GM19023 (cell line): ENCODE results near the gene MCFD2.

Experiments used
- ATAC-seq: cut with Tn5 transposase; IDR thresholded peaks from one replicate; pipeline ENCODE4 v1.9.1; 2021; ENCODE audit warnings: mild to moderate bottlenecking, moderate library complexity; ENCODE audit not compliant: unreplicated experiment

The MCFD2 gene

DNA sequence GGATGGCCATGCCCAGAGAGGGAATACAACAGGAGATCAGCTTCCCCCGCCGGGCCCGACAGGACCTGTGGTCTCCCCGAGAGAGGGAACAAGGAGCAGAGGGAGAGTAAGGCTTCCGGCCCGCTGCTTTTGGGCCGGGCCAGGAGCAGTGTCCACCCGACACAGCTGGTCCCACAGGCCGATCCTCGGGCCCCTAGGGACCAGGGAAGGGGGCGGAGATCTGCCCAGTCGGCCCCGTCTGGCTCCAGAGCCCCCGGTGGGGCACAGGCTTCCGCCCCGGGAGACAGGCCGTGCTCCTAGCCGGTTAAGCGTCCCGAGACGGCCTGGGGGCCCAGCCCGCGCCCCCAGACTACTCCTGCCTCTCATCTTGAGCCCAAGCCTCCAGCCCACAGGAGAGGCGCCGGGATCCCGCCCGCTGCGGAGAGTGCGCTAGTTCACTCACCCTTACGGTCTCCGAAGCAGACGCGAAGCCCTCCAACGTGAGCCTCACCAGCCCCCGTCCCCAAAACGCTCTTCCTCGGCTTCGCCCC is at the start of gene MCFD2:
MCFD2 (minus strand) TSS at position 526 of the 530 bp plus-strand sequence. CDS start 6,635 bp downstream, outside the sequence.
- ATAC-seq, result peak; percentile 14

DNA sequence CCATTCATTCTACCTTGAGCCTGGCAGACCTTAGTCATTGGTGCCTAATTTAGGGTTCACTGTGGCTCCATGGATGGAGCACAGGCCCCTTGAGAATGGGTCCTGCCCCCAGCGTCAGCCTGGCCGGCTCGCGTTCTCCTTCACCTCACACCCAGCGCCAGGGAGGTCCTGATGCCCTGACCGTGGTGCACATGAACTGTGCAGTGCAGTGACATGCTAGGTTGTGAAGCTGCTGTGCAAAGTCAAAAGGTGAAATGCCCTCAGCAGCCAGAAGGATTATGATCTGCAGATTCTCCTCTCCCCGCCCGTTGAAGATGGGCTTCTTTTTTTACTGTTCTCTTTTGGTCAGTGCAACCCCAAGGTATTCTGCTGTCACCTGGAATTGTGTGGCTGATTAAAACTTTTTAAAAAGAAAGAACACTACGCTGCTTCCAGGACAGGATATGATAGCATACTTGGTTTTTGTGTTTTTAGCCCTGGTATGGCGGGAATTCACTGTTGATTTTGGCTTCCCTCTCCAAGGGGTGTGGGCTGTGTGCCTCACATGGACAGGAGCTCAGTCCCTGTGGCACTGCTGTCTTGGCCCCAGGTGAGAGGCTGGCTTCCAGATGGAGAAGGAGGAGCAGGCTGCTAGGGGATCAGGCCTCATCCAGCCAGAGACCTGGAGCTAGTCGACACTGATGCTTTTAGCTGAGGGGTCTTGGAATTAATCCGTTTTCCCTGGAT is 49.4 kb upstream of the MCFD2 start:
- ATAC-seq, result no peak

DNA sequence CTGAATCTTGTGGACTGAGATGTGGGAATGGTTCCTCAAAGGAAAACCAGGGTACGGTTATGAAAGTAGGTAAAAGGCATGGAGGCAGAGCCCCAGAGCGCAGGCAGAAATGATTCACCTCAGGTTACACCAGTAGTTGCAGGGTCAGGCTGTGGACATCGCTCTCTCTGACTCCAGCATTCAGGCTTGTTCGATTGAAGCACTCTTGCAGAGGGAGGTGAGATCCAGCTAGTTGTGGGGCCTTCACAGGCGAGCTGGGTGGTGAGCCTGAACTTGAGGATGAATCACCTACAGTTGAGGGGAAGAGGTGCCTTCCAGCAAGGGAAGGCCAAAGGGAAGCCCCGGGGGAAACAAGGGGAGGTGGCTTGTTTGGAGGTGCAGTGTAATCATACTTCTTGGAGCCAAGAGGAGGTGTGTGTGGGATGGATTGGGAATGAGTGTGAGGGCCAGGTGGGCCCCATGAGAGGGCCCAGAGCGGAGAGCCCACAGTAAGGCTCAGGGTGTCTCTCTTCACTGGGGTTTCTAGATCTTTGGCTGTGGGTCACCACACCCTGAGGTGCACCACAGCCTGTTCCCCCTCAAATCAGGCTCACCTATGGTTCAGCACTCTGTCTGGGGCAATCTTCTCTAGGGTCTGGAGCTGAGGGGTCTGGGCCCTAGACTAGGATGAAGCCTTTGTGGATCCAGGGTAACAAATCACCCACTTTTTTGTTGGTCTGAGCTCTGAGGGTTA is 48.5 kb upstream of the MCFD2 start:
- ATAC-seq, result no peak

DNA sequence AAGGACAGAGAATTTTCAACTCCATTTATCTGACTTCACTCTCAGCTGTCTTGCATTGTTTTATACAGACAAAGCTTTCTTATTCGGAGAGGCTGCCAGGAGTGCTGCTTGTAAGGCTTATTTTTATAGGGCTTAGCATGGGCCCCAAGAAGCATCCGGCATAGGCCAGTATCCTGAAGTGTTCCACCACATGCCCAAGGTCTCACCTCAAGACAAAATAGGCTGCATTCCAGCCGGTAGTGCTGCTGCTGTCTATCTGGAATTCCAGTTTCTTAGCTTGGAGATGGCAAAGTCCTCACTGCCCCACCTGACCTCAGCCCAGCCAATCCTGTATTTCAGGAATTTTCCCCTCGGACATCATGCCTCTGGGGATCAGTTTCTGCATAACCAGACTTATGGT is 47.6 kb upstream of the MCFD2 start:
- ATAC-seq, result no peak

DNA sequence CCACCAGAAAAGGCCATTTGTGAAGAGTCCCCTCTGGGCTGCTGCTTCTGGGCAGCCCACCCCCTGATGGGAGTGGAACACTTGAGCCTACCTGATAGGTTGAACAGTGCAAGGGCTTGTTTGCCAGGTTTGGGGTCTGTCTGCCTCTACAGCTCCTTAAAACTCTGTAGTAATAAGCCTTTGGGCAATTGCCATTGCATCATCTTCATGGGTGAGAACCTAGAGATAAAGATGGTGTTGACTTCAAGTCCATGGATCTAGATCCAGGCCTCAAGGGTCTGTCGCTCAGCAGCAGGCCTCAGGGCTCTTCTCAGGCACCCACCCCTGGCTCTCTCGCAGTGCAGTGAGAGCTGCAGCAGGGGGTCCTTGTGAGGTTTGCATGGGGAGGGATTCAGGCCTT is 47.1 kb upstream of the MCFD2 start:
- ATAC-seq, result no peak

DNA sequence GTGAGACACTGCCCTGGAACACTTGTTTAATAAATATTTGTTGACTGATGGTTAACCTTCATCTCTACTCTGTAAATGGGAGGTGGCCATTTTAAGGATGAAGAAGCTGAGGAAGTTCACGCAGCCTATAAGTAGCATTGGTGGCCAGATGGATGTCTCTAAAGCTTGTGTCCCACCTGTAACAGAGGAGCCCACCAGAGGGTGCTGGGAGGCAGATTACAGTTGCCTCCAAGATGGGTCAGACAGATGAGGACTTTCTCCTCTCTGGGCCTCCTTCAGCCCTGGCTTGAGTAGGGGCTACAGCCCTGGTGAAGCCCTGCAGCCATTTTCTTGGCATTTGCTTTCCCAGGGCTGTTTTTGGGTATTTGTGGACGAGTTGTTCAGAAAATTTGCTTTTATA is 45.0 kb upstream of the MCFD2 start:
- no peak for ATAC-seq

DNA sequence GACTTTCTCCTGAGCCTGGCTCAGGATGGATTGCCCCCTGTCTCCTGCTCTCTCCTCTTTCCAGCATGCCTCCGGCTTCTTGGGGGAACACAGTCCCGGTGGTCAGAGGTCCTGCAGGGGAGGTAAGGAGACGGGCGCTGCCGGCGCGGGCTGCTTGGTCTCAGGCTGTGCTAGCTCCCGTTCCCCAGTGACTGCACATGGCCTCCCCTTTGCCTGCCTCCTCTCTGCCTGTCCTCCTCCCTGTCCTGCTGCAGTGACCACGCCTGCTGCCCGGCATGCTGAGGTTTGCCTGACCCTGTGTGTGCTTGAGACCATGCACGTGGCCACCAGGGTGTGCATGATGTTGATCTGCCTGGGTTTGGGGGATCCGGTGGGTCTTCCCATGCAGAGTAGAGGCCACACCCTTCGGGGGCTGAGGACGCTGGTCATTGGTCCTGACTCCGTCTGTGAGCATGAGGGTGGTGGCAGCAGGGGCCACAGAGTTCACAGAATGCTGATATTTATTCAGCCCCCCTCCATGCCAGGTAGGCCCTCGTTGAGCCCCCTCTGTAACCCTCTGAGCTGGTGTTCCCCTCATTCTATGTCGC is 42.9 kb upstream of the MCFD2 start:
- ATAC-seq, result no peak

DNA sequence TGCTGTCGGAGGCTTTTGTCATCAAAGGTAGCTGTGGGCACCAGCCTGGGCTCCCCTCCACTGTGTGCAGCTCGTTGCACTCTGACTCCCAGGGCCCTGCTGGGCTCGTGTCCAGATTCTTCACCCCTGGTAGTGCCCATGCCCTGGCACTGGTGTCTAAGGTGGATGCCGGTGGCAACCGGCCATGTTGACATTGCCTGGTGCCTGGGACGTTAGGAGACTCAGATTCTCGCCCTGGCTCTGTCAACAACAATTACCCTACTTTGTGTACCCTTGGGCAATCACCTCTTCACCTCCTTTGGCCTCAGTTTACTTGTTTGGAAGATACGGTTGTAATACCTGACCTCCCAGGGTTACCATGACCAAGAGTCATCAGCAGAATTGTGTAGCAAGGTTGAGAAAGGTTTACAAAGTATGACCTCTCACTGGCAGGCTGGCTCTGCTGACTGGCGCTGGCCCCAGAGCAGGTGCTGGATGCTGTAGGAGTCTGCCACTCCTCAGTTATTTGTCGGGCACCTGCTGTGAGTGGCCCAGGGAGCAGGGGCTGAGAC is 41.5 kb upstream of the MCFD2 start:
- no peak for ATAC-seq

DNA sequence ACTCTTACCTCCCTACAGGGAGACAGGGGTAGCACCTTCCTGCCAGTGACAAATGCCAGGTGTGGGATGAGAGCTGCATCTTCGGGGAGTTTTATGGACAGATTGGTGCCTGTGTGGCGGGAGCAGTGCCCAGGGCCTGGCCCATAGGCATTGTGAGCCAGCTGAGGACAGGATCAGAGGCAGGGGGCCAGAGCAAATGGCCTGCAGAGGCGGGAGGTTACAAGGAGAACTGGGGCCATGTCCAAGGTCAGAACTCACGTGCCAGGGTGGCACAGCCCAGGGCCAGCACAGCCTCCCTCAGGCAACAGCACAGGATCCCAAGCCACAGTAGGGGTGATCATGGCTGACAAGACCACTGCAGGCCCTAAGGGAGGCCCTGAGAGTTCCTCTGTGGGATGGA is 40.2 kb upstream of the MCFD2 start:
- no peak for ATAC-seq

DNA sequence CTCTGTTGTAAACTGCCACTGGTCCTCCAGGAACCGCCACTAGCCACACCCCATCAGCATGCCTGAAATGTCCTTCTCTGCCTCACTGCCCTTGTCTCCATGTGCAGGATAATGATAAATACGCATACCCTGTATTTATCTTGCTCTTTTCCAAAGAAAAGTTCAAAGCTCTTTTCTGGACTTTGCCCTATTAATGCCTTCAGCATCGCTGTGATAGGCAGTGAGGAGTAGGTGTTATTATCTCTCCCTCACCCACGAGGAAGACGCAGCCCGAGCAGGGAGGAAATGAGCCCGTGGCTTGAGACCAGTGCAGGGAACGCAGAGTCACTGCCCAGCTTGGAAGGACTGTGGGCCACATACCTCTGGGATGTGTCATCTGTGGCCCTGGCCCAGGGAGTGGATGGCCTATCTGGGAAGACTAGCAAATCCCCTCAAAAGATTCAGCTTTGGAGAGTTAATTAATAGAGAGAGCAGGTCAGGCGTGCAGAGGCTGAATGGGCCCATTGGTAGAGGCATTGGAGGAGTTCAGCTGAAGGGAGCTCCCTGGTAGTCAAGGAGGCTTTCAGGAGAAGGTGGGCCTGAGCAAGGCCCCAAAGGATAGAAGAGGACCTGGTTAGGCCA is 39.5 kb upstream of the MCFD2 start:
- ATAC-seq, result no peak

DNA sequence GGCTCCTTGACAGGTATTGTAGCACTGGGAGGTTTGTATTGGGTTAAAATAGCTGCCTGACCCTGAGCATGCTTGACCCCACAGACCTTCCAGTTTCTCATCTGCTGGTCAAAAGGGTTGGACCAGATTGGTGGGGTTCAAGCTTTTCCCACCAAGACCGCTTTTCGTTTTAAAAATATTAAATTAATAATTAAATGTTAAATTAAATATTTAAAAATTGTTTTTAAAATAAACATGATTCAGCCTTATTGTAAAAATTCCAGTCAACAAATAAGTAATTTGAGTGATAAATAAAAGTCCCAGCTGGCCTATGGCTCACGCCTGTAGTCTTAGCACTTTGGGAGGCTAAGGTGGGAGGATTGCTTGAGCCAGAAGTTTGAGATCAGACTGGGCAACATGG is 36.6 kb upstream of the MCFD2 start:
- no peak for ATAC-seq

DNA sequence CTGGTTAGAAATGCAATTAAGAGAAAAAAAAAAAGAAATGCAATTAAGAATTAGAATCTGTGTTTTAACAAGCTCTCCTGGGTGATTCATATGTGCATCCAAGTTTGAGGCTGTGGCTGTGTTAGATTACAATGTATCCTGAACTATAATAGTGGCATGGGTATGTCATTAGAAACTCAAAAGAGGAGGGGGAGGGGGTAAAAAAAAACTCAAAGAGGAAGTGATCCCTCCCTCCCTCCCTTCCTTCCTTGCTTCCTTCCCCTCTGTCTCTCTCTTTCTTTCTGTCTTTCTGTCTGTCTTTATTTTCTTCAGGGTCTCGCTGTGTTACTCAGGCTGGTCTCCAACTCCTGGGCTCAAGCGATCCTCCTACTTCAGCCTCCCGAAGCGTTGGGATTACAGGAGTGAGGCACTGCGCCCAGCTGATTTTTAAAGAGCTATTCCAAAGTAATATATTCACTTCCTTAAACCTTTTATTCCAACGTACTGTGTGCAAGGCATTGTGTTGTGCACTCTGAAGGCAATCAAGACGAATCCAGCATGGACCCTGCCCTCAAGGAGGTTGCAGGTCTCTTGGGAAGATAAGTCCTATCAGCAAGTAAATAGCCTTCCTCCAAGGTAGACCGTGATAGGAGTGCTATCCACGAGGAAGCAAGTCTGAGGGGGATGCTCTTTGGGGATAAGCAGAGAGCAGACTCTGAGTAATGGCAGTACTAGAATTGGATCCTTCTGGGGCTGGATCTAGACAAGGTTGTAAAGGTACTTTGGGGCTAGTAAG is 35.9 kb upstream of the MCFD2 start:
- ATAC-seq, result no peak

DNA sequence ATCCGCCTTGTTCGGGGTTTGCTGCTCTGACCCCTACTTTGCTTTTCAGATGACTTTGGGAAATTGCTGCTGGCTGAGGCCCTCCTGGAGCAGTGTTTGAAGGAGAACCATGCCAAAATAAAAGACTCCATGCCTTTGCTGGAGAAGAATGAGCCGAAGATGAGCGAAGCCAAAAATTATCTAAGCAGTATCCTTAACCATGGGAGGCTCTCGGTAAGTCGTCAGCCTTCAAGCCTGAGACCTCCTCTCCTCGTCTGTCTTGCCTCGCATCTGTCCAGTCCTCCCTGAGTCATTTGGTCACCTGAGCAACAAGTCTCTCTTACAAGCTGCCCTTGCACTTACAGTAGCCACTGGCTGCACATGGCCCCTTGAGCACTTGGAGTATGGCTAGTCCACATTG is 34.7 kb upstream of the MCFD2 start:
- ATAC-seq, result no peak

DNA sequence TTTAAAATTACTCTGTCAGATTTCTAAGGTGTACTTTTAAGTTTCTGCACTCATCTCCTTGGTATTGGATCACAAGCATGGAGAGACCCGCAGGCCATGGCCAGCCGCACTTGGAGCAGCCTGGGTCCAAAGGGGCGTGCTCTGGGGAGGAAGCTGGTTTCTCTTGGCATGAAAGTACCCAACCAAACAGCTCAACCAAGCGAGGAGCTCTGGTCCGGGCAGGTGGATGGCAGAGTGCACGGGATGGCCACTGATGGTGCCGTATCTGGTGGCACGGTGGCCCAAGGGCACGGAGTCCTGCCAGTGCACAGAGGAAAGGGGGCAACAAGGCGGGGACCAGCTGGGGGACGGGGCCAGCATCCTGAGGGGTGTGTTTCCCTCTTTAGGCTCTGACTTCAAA is 32.2 kb upstream of the MCFD2 start:
- ATAC-seq, result no peak

DNA sequence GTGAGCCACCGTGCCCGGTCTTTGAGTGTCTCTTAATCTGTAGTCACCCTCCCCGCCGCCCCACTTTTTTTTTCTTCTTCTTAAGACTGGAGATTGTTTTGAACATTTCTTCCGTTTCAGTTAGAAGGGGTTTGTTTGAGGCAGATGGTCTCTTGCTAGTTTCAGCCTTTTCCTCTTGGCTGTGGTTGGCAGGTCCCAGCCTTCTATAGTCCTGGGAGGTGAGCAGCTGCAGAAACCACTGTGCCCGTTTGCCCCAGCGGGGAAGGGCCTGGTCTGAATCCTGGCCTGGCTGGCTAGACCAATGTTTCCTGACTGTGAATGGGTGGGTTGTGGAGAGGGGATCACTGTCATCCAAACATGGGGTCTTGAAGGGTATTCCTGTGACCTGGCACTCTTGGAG is 30.1 kb upstream of the MCFD2 start:
- ATAC-seq, result no peak

DNA sequence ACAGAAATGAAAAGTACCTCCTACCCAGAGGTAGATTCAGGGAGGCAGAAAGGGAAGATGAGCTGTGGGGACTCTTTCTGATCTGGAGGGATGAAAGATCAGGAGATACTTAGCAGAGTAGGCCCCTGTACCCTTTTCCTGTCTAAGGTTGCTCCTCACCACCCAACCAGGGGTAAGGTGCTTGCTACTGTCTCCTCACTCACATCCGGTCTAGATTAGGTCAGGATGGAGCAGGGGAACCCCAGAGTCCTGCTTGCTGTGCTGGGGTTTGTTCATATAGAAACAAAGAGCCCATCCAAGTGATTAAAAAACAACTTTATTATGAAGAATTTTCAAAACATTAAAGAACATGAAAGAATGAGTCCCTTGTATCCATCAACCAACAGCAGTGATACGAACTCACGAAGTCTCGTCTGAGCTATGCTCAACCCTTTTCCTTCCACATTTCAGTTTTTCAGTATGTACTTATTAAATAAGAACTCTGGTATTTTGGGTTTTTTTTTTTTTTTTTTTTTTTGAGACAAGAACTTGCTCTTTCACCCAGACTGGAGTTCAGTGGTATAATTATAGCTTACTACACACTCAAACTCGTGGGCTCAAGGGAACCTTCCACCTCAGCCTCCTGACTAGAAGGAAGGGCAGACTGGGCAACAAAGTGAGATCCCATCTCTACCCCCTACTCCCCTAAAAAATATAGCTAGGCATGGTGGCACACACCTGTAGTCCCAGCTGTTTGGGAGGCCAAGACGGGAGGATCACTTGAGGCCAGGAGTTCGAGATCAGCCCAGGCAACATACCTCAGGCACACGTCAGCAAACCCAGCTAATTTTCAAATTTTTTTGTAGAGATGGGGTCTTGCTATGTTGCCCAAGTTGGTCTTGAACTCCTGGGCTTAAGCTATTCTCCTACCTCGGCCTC is 28.5 kb upstream of the MCFD2 start:
- peak; percentile 27 for ATAC-seq

DNA sequence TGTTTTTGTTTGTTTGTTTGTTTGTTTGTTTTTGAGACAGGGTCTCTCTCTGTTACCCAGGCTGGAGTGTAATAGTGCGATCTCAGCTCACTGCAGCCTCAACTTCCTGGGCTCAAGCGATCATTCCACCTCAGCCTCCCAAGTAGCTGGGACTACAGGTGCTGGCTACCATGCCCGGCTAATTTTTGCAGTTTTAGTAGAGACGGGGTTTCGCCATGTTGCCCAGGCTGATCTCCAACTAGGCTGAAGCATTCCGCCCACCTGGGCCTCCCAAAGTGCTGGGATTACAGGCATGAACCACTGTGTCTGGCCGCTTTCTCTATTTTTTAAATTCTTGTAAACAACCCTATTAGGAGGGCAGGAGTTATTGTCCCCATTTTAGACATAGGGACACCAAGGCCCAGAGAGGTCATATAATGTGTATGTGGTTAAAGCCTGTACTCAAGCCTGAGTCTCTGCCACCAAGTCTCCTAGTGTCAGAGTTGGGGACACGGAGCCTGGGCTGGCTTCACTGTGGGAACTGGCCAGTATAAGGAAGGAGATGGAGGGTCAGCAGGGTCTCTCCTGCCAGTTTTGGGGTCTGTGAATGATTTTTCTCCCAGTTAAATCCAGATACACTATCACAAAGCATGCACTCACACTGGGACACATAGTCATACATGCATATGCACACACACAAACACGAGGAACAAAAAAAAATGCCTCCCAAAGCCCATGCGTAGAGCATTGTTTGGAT is 27.5 kb upstream of the MCFD2 start:
- ATAC-seq, result no peak

DNA sequence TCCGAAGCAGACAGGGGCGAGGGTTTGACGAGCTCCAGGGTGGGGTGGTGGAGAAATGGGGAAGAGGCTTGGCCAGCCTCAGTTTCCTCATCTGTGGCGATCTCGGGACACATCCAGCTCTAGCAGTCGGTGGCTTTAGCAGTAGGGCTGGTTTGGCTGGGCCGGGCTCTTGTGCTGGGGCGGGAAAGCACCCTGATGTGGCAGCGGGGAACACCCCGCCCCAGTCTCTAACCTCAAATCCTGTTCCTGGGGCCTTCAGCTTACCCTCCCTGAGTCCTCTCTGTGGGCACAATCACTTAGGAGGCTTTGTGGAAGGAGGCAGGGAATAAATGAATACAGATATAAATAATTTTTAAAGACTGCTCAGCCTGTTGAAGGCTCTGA is 26.5 kb upstream of the MCFD2 start:
- peak; percentile 34 for ATAC-seq
